HG03095 (cell line): ENCODE data around the gene NRGN.
A peak's percentile ranks its signal among the peaks of the same experiment; 100 is the strongest.
"Not testable (repeated sequence)": the region's sequence is repeated elsewhere in the genome, so short reads cannot be mapped to it uniquely, and the experiment has no call there.

Experiments
- ATAC-seq: cut with Tn5 transposase; IDR thresholded peaks from one replicate; pipeline ENCODE4 v1.9.1; 2021; ENCODE audit warnings: moderate library complexity; ENCODE audit not compliant: unreplicated experiment

NRGN gene

GRCh38 chr11:124756033-124756752 lies 16.5 kb downstream of the NRGN start:
- ATAC-seq, result no peak

- no peak for ATAC-seq
Measured at GRCh38 chr11:124756753-124757227, 17.0 kb downstream of the NRGN start.

GRCh38 chr11:124757320-124757719 lies 17.6 kb downstream of the NRGN start:
- no peak for ATAC-seq

DNA sequence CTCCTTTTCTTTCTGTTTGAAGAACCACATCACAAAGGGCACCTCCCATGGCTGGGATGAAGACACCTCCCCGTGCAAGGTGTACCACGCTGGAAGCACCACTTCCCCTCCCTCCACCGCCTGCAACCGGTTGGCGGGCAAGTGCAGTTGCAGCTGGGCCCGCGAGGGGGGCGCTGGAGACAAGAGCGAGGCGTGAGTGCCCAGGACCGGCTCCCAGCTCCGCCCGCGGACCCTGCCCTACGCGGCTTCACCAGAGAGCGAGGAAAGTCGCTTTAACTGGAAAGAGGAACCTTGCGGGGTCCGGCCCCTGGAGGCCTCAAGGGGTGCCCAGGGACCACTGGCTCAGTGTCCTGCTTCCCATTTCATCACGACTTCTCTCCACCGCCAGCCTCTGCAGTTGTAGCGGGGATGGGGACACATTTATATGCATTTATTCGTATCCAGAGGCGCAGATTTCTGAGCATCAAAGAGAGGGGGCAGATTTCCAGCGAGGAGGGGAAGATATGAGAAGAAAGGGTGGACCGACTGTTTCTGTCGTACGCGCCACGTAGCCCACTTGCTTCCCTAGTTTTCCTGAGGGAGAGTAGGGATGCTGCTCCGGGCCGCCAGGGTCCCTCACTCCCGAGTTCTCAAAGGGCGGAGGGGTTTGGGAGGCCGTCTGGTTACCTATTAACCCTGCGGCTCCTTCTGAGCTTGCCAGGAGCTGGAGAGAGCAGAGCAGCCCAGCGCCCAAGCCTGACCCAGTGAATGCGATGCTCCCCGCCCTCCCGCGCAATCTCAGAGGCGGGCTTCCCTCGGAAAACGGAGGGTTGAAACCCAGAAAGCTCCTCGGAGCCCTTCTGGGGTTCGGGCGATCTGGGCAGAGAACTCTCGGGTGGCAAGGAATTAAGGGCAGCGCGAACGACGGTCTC lies 18.9 kb downstream of the NRGN start:
- ATAC-seq, result peak; percentile 49

- ATAC-seq, result no peak
Measured at GRCh38 chr11:124759266-124760204, 19.8 kb downstream of the NRGN start.

DNA sequence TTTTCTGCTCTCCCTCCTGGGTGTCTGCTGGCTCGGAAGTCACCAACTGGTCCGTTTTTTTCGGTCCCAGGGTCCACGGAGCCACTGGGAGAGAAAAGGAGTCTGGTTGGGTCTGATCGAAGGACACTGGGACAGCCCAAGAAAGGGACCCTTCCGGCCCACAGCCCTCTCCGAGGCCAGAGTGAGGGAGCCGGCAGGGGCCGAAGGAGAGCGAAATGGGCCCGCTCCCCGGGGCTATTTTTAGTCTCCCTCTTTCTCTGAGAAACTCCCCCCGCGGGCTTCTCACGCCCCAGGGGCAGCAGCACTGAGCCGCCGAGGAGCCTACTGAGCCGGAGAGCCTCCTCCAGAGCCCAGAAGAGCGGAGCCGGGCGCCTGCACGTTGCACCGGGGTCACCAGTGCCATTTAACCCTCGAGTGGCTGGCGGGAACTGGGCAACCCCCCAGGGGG lies 20.5 kb downstream of the NRGN start:
- ATAC-seq, result peak; percentile 26

DNA sequence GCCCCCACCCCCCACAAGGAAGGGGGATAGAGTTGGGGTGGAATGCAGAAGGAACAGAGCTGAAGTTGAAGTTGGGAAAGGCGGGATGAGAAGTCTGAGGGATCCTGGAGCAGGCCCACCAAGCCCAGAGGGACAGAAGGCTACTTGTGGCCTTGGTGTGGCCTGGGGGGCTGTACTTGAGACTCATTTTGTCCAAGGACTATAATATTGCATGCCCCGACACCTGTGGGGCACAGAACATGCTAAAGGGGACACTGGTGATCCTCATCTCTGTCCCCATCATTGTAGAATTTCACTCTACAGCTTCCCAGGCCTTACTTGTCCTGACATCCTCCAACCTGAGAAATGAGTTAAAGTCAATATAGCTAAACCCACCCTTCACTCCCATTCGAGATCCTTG lies 21.1 kb downstream of the NRGN start:
- no peak for ATAC-seq

- peak; percentile 2 for ATAC-seq
Measured at GRCh38 chr11:124761301-124762104, 21.8 kb downstream of the NRGN start.

- peak; percentile 52 for ATAC-seq
Measured at GRCh38 chr11:124762105-124762623, 22.4 kb downstream of the NRGN start, which contains the start of gene ESAM. ESAM (minus strand) TSS chr11:124762290; CDS start chr11:124762154, 136 bp downstream.

DNA sequence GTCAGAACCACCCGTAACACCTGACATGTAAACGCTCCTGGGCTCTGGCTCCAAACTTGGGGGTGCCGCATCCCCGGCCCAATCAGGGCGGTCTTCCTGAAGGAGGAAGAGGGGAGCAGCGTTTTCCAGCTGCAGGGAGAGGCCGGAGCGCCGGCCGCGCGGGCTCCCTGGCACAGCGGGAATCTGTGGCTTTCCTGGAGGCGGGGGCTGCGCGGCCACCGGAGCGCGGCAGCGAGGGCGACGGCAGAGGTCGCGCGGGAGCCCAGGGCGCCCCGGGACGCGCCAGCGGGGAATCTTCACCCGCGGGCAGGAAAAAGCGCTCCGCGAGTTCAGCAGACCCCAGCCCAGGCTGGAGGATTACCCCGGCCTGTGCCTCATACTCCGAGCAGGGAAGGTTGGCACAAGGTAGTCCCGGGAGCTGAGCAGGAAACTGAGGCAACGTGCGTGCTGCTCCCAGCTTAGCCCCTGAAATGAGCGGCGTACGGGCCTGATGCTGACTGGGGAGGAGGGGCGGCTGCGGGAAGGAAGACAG lies 22.9 kb downstream of the NRGN start:
- peak; percentile 13 for ATAC-seq

DNA sequence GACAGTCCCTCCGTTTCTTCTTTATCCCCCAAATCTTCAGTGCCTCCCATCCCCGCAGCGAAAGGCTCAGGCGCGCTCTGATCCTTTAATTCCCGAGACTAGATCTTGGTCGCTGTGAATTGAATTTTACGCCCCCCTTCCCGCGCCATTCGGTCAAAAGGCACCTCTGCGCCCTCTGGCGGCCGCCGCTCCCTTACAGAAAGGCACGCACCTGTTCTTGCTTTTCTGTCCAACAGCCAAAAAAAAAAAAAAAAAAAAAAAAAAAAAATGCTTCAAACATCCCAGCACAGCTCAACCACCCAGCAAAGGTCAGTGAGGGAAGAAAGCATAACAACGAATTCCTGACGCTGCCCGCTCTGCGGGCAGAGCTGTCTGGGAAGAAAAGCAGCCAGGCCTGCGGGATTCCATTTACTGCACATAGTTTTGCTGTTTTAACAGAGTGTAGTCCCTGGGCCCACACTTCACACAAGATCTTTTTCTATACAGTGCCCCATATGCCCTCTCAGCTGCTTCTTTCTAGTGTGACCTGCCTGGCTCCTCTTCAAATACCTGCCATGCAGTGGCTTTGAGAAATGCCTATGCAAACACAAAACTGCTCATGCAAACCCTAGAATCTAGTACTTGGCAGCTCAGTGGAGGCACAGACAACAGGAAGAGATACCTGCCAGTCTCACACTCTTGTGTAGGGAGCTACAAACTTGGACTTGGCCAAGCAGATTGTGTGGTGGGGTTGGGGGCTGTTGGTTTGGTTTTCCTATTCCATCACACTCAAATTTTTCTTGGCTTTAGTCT lies 23.6 kb downstream of the NRGN start:
- ATAC-seq, result no peak

- no peak for ATAC-seq
Measured at GRCh38 chr11:124766156-124766555, 26.4 kb downstream of the NRGN start.

DNA sequence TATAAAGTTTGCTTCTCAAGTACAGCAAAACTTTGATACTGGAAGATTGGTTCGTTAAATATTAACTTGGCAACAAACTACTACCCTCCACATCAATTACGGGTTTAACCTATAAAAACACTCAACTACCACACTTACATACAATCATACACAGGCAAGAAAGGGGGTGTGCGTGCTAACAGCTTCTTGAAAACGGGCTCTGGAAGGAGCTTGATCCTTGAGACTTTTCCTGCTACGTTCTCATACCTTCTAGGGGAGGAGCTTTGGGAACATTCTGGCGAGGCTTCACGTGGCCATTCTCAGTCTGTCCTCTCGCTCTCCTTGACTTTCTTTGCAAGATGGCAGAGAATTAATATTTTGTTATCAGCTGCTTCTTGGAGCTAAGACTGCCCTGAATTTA lies 29.2 kb downstream of the NRGN start:
- no peak for ATAC-seq

DNA sequence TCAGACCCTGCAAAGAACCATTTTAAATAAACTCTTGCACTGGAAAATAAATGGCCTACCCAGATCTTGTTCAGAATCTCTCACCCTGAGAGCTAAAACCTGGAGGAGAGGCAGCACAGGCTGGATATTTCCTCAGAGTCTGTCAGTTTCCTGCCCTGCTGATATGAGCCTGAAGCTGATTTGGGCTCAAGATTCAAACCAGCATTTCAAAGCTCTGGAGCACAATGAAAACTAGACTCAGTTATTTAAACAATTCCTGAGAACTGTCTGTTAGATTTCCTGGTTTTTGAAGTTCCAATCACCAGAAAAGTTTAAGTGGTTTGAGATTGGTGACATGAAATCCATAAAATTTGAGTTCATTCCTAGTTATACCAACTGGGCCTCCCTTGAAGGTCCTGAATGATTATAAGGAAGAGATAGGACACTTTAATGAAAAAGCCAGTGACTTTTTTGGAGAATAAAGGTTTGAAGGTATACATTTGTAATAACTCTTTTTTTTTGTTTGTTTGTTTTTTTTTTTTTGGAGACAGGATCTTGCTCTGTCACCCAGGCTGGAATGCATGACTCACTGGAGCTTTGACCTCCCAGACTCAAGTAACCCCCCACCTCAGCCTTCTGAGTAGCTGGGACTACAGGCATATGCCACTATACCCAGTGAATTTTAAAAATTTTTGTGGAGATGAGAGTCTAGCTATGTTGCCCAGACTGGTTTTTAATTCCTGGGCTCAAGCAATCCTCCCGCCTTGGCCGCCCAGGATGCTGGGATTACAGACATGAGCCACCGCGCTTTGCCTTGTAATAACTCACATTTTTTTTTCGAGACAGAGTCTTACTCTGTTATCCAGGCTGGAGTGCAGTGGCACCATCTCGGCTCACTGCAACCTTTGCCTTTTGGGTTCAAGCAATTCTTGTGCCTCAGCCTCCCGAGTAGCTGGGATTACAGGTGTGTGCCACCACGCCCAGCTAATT lies 30.3 kb downstream of the NRGN start:
- ATAC-seq, result no peak

DNA sequence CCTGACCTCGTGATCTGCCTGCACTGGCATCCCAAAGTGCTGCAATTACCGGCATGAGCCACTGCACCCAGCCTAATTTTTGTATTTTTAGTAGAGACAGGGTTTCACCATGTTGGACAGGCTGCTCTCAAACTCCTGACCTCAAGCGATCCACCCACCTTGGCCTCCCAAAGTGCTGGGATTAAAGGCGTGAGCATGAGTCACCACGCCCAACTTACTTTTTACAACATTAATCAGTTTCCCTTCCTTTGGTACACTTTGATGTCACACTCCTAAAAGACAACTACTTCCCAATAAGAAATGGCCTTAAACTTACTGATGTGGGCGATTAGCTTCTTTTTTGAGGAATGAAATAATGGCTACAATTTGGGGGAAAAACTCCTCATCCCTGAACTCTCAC lies 31.2 kb downstream of the NRGN start:
- ATAC-seq, result not testable (repeated sequence)

DNA sequence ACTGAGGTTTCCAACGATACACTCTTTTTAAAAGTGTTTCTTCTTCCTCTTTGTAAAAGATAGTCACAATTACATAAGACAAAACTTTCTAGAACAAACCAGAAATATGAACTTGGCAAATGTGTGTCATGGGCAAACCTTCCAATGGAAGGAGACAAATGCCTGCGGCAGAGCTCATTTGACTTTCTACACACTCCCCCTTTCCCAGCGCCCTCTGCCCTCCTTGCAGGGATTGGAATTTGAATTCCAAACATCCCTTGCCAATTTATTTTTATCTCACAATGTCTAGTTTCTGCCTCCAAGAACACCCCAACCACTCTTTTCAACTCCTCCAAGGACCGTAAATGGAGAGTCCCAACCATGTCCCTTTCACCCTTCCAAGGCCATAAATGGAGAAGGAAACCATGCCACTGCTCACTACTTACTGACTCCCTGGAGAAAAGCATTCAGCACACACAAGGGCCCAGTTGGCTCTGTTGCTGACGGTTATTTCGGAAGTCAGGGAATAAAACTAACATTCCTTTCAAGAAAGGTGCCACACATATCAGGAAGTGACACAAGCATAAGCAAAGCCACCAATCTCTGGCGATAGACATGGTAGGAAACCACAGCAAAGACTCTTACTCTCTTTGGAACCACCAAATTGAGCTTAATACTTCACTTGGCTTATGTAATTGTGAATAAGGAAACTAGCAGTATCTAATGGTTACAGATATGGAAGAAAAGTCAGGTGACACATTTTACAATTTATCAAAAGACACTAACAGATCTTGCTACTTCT lies 37.3 kb downstream of the NRGN start:
- ATAC-seq, result no peak

DNA sequence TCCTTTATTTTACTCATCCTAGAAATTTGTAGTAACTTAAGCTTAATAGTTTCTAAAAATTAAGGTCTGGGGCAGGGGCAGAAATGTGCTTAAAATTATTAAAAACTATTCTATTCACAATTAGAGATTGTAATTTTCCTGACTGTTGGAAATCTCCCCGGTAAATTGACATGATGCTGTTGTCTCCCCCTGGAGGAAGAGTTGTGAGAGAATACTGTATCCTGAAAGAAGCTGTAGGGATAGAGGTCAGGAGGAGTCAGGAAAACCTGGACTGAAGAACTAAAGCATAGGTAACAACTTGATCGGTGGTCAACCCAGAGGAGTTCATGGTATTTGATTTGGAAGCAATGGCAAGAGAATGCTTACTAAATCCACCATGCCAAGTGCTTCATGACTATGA lies 38.5 kb downstream of the NRGN start:
- no peak for ATAC-seq
